Subcutaneous adipose tissue (tissue), 4 donors: ENCODE data around the gene BCOR. TPM values are rescaled to one million over a fixed set of nuclear protein-coding genes. Genes with fewer than 3 reads are reported as not detected.

Source experiments
- total RNA-seq, 4 donors: library from RNA; depleted of rRNA; stranded (reverse); fragments of >200 nt; gene quantifications; one replicate each; pipeline ENCODE4 v1.1.0, GENCODE V29; 2016
- TF ChIP-seq, protein P1 (sequence below): fragments of 450-650 bp; IDR thresholded peaks from one replicate; pipeline ENCODE4 v1.5.1; 2016; ENCODE audit warnings: low read depth, mild to moderate bottlenecking, control low read depth, antibody characterized with exemption, moderate library complexity

Gene BCOR
- total RNA-seq, 4 donors from 2014 or later = 9.3 to 17.1 (median 9.5) TPM

DNA sequence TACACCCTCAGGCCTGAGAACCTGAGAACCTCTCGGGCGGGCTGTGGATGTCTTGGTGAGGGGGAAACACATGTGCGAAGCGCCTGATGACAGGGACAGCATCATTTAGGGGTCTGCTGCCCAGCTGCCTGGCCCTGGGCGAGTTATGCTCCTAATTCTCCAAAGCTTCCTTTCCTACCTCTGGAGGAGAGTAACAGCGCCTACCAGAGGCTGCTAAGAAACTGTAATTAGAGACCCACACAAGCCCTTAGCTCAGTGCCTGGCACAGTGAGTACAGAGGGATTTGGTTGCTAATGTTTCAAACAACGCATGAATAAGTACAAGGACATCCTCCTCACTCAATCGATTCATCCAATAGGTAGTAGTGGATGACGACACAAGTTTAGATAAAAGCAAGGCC is 40.4 kb downstream of the BCOR start:
- TF ChIP-seq, protein P1, sequence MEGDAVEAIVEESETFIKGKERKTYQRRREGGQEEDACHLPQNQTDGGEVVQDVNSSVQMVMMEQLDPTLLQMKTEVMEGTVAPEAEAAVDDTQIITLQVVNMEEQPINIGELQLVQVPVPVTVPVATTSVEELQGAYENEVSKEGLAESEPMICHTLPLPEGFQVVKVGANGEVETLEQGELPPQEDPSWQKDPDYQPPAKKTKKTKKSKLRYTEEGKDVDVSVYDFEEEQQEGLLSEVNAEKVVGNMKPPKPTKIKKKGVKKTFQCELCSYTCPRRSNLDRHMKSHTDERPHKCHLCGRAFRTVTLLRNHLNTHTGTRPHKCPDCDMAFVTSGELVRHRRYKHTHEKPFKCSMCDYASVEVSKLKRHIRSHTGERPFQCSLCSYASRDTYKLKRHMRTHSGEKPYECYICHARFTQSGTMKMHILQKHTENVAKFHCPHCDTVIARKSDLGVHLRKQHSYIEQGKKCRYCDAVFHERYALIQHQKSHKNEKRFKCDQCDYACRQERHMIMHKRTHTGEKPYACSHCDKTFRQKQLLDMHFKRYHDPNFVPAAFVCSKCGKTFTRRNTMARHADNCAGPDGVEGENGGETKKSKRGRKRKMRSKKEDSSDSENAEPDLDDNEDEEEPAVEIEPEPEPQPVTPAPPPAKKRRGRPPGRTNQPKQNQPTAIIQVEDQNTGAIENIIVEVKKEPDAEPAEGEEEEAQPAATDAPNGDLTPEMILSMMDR = no peak

DNA sequence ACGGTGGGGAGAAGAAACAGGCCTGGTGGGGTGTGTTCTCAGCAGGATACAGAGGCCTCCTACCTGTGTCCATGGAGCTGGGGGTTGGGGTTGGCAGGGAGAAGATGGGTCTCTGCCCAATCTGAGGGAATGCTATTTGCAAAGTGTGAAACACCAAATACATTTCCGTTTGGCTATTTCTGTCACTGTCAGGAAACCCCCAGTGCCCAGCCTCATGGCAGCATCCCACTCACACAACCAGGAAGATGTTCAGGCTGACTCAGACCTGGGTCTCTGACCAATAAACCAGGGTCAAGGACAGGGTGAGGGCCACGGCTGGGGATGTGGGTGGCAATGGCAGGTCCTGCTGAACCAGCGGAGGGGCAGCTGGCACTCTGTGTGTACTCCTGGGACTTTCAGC is 41.3 kb downstream of the BCOR start:
- TF ChIP-seq, protein P1 = no peak

DNA sequence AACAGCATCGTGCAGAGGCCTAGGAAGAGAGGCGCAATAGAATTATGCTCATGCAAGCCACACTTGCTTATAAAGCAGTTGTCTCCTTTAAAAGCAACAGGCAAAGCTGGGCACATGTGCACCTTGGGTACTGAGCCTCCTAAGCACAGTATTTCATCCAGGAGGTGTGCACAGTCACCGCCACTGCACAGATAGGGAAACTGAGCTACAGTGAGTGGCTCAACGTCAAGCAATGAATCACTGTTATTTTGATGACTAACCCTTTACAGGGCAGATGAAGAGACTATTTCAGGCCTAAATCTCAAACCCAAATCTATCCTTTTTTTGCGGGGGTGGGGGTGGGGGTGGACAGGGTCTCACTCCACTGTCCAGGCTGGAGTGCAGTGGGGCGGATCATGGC is 42.3 kb downstream of the BCOR start:
- TF ChIP-seq, protein P1 = no peak

DNA sequence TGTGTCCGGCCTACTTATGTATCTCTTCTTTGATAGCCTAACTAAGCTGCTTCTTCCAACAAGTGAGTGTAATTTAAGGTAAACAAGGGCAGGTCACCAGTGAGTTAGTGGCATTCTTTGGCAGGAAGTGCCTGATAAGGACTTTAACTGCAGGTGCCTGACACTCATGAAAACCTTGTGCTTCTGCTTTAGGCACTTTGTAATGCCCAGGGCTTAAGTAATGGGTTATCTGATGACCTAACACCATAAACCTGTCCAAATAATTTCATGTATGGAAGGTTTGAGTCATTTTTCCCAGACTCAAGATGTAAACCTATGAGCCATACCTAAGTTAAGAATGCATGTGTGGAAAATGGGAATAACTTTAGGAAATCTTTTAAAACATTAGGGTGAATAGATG is 43.0 kb downstream of the BCOR start:
- TF ChIP-seq, protein P1 = no peak

DNA sequence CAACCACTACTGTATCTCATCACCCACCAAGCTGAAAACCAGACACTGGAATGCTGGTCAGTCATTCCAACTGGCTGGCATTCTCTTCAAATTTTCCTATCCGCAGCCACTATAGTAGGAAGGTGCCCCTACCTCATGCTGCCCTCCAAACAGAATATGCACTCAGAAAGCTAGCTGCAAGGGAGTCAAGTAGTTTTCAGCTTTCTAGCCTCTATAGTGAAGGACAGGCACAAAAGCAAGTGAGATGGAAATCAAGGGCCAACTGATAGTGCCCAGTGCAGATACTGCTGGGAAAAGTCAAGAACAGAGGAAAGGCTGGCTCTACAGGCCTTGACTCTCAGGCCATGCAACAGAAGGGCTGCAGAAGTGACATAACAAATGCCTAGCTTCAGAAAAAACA is 47.2 kb downstream of the BCOR start:
- TF ChIP-seq, protein P1 = no peak

DNA sequence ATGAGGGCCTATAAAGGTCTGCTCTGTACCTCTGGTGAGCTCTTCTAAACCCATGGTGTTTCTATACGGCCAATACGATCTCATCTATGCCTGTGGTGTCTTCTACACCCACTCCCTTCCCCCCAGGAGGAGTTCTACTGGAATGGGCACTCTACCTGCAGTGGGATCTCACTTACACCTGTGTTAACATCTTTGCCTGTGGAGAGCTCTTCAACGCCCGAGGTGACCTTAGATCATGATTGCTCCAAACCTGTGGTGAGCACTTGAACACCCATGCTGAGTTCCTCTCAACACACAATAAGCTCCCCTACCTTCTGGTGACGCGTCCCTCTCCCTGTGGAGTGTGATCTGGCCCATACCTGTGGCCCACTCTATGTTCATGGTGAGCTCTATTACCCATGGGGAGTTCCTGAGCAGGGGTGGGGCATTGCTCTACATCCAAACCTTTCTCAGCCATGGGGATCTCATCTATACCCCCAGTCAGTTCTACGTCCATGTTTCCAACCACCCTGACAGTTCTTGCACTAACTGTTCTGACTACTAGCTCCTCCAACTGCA is 48.6 kb downstream of the BCOR start:
- TF ChIP-seq, protein P1 = no peak

DNA sequence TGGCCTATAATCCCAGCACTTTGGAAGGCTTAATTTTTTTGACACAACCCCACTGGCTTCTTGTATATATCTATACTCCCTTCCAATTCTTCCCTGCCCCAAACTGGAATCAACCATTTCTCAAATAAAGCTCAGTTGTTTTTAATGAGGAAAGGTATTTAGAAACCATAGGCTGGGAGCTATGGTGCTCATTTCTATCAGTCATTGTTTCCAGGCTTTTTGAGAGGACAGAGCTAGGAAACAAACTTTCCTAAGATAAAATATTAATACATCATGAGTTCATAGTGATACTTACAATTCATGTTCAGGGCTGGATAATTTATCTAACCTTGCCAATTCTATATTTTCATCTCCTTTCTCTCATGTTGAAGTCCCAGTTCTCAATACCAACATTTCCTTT is 50.3 kb downstream of the BCOR start:
- TF ChIP-seq, protein P1 = no peak
